Neutrophil (primary cell): ENCODE measurements around the gene B3GNT8.

Experiments used
- H3K27ac ChIP-seq: fragments of 200-600 bp; sonication (generic); 2 replicates; pipeline ENCODE4 v1.5.1; 2016; ENCODE audit warnings: mild to moderate bottlenecking, moderate library complexity
- H3K27me3 ChIP-seq: fragments of 200-600 bp; sonication (generic); 2 replicates; pipeline ENCODE4 v1.6.0; 2016; ENCODE audit warnings: mild to moderate bottlenecking
- H3K36me3 ChIP-seq: fragments of 200-600 bp; sonication (generic); 2 replicates; pipeline ENCODE4 v1.5.1; 2017
- H3K4me1 ChIP-seq, 2 experiments: fragments of 200-600 bp in 1 of 2; sonication (generic) in 1 of 2; 1 replicate in 1 of 2; 2 replicates in 1 of 2; pipeline versions ENCODE4 v1.5.1 to v1.6.1; 2013 to 2016; ENCODE audit warnings: low read depth in 1 of 2, low read length in 1 of 2, mild to moderate bottlenecking in 1 of 2, moderate library complexity in 1 of 2; ENCODE audit not compliant: control insufficient read depth in 1 of 2, insufficient read depth in 1 of 2
- H3K4me3 ChIP-seq, 2 experiments: fragments of 200-600 bp in 1 of 2; sonication (generic) in 1 of 2; 1 replicate in 1 of 2; 2 replicates in 1 of 2; pipeline ENCODE4 v1.5.1; 2013 to 2016; ENCODE audit warnings: low read depth in 1 of 2, low read length in 1 of 2, mild to moderate bottlenecking in 1 of 2, moderate library complexity in 1 of 2
- H3K9me3 ChIP-seq: fragments of 200-600 bp; sonication (generic); 2 replicates; pipeline ENCODE4 v1.5.1; 2016
- TF ChIP-seq, protein P1 (sequence below): fragments of 200-600 bp; sonication (generic); IDR thresholded peaks from 2 replicates; pipeline ENCODE4 v1.5.1; 2016; ENCODE audit warnings: antibody characterized with exemption

Gene B3GNT8

DNA sequence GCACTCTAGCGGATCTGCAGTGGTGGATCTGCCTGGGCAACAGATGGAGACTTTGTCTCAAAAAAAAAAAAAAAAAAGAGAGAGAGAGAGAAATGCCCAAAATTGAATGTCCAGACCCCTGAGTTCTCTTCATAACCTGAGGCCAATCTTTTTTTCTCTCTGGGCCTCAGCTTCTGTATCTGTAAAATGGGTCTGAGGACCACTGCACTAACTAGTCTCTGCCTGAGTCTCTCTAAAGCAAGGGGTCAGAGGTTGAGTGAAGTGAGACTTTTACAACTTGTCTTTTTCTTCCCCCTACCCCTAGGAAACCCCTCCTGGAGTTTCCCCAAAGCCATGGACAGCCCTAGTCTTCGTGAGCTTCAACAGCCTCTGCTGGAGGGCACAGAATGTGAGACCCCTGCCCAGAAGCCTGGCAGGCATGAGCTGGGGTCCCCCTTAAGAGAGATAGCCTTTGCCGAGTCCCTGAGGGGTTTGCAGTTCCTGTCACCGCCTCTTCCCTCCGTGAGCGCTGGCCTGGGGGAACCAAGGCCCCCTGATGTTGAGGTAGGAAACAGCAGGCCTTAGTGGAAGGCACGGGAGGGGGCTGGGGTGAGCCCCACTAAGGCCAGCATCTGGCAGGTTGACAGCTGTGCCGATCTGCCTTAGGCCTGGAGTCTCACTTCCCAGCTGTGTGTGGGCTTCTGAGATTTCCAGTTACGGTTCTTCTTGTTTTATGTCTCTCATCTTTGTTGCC is 49.0 kb downstream of the B3GNT8 start:
- peaks cover 51% of the 10 kb centered on the region in 2 experiments for H3K4me1 ChIP-seq
- peak overlapping the region; percentile 85 for H3K27ac ChIP-seq
- TF ChIP-seq, protein P1, sequence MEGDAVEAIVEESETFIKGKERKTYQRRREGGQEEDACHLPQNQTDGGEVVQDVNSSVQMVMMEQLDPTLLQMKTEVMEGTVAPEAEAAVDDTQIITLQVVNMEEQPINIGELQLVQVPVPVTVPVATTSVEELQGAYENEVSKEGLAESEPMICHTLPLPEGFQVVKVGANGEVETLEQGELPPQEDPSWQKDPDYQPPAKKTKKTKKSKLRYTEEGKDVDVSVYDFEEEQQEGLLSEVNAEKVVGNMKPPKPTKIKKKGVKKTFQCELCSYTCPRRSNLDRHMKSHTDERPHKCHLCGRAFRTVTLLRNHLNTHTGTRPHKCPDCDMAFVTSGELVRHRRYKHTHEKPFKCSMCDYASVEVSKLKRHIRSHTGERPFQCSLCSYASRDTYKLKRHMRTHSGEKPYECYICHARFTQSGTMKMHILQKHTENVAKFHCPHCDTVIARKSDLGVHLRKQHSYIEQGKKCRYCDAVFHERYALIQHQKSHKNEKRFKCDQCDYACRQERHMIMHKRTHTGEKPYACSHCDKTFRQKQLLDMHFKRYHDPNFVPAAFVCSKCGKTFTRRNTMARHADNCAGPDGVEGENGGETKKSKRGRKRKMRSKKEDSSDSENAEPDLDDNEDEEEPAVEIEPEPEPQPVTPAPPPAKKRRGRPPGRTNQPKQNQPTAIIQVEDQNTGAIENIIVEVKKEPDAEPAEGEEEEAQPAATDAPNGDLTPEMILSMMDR, result peak; percentile 42
- no peaks in the 10 kb centered on the region for H3K9me3 ChIP-seq
- peaks cover 30% of the 10 kb centered on the region for H3K36me3 ChIP-seq
- no peaks in the 10 kb centered on the region for H3K27me3 ChIP-seq
- peak overlapping the region; percentile 84 to 91 for H3K4me3 ChIP-seq

DNA sequence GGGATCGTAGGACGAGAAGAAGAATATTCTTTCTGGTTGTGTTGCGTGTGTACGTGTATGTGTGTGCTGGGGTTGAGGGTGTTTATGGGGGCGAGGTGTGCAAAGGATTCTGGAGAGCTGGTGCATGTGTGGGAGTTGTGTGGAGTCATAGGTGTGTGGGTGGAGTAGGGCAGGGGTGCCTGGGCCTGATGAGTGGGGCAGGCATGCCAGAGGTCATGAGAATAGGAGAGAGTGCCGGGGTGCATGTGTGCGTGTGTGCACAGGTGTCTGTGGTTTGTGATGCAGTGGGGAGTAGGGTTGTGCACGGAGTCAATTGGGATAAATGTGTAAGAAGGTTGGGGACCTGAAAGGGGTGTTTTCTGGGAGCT is 50.2 kb downstream of the B3GNT8 start:
- H3K27me3 ChIP-seq, result no peaks in the 10 kb centered on the region
- H3K4me3 ChIP-seq, result peak overlapping the region; percentile 84 to 91
- H3K36me3 ChIP-seq, result peaks cover 18% of the 10 kb centered on the region
- H3K27ac ChIP-seq, result peak overlapping the region; percentile 85
- TF ChIP-seq, protein P1, result no peak
- peaks cover 51 to 56% of the 10 kb centered on the region in 2 experiments for H3K4me1 ChIP-seq
- no peaks in the 10 kb centered on the region for H3K9me3 ChIP-seq

DNA sequence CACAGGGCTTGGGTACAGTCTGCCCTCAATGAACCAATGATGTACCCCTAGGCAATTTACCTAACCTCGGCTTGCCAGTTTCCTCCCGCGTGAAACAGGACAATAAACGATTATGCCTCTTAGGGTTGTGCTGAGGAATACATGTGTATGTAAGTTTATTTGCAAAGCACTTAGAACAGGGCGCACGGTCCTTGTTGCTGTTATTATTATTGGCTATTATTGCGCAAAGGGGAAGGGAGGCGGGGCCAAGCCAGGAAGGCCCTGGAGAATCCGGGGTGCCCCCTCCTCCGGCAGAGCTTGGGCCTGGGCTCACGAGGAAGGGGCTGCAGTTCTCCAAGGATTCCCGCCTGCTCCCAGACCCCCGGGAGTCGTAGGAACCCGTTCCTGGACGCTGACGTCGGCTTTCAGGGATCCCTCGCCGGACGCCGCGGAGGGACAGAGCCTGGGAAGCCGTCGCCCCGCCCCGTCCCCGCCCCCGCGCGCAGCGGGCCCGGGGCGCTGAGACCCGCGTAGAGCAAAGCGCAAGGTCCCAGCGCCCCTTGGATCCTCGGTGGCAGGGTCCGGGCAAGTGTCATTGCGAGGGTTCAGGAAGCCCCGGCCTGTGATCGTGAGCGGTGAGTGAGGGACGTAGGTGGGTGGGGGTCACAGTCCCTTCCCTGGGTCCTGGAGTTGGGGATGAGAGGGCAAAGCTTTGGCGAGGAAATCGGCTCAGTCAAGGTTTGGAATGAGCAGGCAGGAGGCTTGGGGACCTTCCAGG is 50.8 kb downstream of the B3GNT8 start, which contains the start of gene TMEM91:
TMEM91 (plus strand) TSS at position 293 of the 757 bp plus-strand sequence. CDS start 1,777 bp downstream, outside the sequence.
- H3K27ac ChIP-seq, result peak within 1 kb of the TSS; percentile 85
- no peaks in the 10 kb centered on the region for H3K9me3 ChIP-seq
- H3K4me3 ChIP-seq, result peak within 1 kb of the TSS; percentile 84 to 91
- TF ChIP-seq, protein P1, result no peak
- H3K36me3 ChIP-seq, result peaks cover 14% of the 10 kb centered on the region
- no peaks in the 10 kb centered on the region for H3K27me3 ChIP-seq
- peaks cover 57 to 61% of the 10 kb centered on the region in 2 experiments for H3K4me1 ChIP-seq
